Erythroblast (primary cell): ENCODE results near the gene DBH.

Experiments used
- DNase-seq, 2 experiments: peaks; one replicate each; lab custom pipeline; 2025; lab: John Stamatoyannopoulos, UW
- GATA1 ChIP-seq: IDR thresholded peaks from 2 replicates; pipeline ENCODE4 v1.6.1; 2011; ENCODE audit warnings: low read depth, mild to moderate bottlenecking, control low read depth, low read length, moderate library complexity
- POLR2A ChIP-seq: IDR thresholded peaks from 2 replicates; pipeline ENCODE4 v1.6.1; 2011; ENCODE audit warnings: mild to moderate bottlenecking, low read length

The DBH gene

DNA sequence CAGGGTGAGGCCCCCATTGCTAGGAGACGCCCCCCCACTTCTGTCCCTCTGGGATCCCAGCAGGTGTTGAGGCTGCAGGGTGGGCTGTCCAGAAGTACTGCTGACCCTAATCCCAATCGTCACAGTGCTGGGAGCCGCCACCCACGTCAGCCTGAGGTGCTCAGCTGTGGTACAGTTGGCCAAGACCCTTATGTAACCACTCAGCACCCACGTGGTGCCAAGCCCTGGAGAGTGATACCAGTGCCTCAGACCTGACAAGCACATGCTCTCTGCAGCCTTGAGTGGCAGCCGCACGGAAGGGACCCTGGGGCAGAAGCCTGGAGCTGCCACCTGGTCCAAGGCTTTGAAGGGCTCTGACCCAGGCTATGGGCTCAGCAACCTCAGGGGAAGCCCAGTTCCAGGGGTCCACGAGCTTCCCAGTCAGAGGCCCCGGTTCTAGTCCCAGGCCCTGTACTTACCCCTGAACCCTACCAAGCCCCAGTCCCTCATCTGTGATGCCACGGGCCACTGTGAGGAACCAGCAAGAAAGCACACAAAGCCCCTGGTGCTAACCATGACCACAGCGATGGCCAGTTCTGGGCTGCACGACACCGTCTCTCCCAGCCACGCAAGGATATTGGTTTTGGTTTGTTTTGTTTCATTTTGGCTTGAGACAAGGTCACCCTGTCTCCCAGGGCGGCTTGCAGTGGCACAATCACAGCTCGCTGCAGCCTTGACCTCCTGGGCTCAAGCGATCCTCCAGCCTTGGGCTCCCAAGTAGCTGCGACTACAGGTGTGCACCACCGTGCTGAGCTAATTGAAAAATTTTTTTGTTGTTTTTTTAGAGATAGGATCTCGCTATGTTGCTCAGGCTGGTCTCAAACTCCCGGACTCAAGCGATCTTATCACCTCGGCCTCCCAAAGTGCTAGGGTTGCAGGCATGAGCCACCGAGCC lies 50.7 kb downstream of the DBH start:
- DNase-seq = no peak
- TF ChIP-seq POLR2A (no peak), GATA1 (no peak)

DNA sequence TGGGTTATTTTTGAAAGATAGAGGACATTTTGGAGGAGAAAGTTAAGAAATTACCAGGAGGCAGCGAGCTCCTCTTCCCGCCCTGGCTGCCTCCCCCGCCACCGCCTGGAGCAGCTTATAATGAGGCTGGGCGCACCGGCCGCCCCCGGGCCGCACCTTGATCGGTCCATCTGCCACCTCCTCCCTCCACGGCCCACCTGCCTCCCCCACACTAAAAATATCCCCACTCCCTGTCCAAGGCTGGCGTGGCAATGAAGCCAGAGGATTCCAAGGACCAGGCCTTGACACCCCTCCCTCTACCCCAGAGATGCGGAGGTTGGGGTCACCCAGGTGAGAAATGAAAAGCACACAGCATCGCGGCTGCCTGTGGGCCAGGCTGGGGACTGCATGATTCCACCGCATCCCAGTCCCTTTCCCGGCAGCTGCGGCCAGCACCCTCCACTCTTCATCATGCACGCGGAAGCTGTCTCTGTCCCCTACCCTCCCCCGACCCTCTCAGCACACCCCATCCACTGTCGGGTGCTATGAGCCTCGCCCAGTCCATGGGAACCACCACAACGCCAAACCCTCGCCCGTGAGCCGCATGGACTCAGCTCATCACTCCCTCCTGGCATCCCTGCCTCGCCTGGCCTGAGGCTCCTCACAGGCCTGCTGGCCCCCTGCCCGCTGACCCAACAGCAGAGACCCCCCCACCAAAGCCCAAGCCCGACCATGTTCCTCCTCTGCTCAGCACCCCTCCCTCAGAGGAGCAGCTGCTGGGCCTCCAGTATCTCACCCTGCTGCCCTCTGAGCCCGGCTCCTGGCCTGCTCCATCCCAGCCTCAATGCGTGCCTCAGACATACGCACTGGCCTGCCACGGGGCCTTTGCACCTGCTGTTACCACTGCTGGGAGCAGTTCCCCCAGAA lies 51.9 kb downstream of the DBH start:
- no peak for DNase-seq
- TF ChIP-seq POLR2A (no peak), GATA1 (no peak)

DNA sequence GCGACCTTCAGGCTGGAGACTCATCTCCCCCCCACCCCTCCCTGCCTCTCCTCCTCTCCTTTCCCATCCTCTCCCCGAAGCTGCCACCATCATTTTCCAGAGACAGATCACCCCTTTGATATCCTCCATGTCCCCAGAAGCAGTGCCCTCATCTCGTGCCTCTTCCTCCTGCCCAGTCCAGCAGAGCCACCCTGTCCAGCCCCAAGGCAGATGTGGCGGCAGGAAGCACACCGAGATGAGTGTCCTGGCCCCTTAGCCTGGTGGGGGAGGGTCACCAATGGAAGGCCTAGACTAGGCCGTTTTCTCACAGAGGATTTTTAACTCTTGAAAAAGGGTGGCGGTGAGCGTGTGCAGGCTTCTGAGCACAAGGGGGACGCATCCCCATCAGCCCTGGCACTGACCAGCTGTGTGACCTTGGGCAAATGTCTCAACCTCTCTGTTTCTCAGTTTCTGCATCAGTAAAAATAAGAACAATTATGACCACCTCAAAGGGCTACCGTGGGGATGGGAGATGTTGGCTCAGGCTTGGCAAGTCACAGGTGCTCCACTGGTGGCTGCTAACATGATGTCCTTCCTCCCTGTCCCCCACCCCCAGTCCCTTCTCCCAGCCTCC lies 53.1 kb downstream of the DBH start:
- no peak for TF ChIP-seq POLR2A
- no peak for TF ChIP-seq GATA1
- no peak for DNase-seq

DNA sequence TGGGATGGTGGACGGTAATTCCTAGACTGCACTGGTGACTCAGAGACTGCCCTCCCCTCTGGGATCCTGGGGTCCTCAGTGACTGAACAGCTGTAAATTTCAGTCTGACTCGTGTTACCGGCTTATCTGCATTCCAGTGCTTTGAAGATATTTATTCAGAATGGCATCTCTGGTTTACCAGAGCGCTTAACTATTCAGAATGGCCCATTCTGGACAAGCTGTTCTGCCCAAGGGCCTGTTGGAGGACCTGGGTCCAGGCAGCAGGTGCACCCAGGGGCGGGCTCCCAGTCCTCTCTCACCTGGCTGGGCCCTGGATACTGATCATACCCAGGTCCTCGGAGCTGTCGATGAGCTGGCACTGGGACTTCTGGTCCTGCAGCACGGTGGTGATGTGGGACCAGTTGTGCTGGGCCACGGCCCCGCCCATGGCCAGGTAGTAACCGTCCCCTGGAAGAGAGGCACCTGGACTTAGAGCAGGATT lies 54.0 kb downstream of the DBH start:
- TF ChIP-seq POLR2A (no peak), GATA1 (no peak)
- no peak for DNase-seq

DNA sequence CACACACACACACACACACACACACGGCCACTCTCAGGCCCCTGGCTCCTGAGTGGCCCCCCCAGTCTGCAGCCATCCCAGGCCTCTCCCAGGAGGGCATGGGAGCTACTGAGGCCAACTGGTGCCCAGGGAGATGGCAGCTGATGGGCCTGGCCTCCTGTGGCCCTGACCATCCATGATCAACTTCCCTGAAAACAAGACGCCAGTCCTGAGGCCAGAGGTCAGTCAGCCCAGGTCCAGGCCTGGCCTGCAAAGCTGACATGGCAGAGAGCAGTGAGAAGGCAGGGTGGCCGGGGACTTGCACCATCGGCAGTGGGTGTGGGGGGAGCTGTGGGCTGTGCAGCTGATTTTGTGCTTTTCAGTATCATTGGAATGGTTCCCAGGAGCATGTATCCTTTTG lies 55.0 kb downstream of the DBH start:
- TF ChIP-seq GATA1 (no peak), POLR2A (no peak)
- no peak for DNase-seq

DNA sequence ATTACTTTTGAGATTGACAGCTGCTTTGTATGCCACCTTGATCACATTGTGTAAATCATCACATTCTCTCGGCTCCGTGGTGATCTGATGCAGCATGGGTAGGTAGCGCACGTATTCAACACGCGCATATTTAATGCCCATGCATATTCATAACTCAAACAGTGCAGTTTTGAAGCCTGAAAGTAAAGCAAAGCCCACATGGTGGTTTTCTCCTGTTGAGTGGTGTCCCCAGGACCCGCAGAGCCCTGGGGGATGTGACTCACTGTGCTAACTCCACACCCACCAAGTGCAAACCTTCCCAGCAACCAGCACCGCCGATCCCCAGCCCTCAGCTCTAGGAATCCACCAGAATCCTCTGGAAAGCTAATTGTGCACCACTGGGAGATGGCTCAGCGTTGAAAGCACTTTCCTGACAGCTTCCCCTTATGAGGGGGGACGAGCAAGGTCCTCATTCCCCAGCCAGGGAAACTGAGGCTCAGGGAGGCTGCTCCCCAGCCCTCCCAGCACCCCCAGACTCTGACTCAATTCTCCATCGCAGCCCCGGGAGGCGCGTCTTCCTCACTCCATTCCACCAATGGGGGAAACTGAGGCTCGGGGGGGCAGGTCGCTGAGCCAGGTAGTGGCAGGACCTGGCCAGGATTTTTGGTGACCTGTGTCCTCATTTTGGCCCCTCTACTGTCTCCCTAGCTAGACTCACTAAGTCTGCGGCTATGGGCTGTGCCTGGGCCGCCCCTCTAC lies 55.6 kb downstream of the DBH start:
- no peak for DNase-seq
- no peak for TF ChIP-seq GATA1
- no peak for TF ChIP-seq POLR2A

DNA sequence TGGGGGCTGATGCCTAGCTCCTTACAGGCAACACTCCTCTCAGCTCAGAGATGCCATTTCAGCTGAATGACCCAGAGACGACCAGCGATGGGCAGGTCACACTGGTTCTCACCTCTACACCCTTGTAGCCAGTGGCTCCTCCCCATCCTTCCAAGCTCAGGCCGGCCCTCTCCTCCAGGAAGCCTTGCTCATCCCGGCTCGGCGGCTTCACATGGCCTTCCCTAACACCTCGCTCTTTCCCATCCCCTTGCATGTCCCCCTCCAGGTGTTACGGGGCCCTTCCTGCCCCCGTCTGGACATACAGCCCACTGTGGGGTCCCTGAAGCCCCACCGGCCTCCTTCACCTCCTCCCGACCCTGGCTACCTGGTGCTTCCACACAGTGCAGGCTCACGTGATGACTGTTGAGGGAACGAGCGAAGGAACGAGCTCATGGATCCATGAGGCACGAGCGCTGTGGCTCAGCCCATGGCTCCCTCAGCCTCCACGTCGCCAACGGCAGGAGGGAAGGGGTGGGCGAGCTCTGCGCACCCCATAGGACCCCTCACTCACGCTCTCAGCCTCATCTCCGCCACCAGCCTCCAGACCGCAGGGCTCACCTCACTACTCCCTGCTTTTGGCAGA lies 56.3 kb downstream of the DBH start:
- TF ChIP-seq POLR2A (no peak), GATA1 (no peak)
- no peak for DNase-seq

DNA sequence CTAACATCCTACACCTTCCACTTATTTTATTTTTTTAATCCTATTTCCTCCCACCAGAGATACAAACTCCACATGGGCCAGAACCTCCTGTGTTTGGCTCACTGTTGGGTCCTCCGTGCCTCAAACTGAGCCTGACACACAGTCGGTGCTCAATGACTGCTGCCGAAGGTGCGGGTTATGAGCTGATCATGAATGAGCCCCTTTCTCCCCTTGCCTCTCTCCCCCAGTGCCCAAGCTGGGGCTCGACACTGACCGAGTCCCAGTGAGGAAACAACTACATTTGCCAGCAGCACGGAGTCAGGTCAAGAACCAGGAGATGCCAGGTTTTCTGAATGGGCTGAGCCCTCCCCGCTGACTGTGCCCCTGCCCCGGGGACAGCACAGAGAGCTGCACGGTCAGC lies 57.0 kb downstream of the DBH start:
- TF ChIP-seq POLR2A (no peak), GATA1 (no peak)
- DNase-seq = no peak

DNA sequence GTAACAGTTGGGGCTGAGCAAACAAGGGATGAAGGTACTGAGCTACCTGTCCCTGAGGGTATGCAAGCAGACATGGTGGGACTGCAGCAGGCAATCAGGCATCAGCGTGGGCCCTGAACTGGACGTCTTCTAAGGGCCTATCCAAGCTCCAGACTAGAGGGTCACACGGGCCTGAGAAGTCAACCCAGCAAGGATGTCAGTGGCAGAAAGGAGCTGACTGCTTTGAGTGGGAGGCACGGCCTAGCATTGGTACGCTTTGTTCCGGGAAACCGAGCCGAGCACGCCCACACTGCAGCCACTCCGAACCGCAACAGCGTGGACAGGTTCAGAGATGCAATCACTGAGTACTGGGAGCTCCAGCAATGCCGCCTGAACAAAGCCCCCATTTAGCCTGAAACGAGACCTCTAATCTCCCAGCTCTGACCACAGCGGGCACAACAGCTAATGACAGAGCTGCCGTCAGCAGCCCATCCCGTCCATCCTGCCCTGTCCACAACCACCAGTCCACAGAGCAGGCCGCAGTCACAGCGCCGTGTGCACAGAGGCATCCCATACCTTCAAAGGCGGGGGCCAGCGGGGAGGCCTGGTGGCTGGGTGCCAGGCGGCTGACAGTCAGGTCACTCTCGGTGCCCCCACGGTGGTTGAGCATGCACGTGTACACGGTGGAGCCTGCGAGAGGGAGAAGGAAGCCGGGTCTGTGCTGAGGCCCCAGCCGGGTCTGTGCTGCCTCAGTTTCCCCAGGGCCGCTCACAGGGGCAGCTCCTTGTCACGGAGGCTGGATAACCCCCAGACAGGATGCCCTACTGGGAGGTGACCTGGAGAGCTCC lies 57.8 kb downstream of the DBH start:
- no peak for TF ChIP-seq GATA1
- no peak for TF ChIP-seq POLR2A
- DNase-seq = no peak

DNA sequence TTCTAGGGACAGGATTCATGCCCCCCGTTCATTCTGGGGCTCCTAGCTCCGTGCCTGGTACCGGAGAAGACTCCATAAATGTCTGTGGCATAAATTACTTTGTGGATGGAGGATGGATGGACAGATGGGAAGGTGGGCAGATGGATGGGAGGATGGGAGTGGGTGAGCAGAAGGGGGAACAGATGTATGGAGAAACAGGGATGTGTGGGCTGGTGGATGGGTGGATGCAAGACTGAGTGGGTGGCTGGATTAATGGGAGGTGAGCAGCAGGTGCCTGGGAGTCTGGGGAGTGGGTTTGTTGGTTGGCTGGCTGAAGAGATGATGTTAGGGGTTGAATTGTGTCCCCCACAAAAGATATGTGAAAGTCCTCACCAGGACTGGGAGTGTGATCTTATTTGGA lies 58.5 kb downstream of the DBH start:
- TF ChIP-seq GATA1 (no peak), POLR2A (no peak)
- DNase-seq = no peak

DNA sequence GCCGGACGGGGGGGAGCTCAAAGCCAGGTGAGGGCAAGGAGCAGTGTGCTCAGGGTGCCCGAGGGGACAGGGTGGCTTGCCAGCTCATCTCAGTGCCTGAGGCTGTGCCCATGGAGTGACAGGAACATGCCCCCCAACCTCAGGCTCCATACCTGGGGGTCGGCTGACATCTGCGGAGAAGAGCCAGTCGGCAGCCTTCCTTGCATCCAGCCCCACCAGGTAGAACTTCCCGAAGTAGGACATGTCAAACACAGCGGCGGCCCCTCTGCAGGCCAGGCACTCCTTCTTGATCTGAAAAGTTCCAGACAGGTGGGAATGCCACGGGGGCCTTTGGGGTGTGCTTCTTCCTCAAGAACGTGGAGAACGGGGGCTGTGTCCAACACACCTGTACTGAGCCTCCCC lies 59.9 kb downstream of the DBH start:
- DNase-seq = no peak
- TF ChIP-seq POLR2A = no peak
- no peak for TF ChIP-seq GATA1

DNA sequence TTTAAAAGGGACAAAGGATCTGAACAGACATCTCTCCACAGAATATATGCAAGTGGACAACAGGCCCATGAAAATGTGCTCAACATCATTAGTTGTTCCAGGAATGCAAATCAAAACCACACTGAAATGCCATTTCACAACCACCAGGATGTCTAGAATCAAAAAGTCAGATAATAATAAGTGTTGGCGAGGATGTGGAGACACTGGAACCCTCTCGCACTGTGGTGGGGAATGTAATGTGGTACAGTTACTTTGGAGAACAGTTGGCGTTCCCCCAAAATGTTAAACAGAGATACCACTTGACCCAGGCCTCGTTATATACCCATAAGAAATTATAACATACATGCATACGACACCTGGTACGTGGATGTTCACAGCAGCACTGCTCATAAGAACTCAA lies 63.4 kb downstream of the DBH start:
- no peak for DNase-seq
- TF ChIP-seq POLR2A (no peak), GATA1 (no peak)
